Left colon (tissue), 2 donors: ENCODE results near the gene PIGU. TPM values are rescaled to one million over a fixed set of nuclear protein-coding genes. Genes with fewer than 3 reads are reported as not detected.

Experiments used
- ATAC-seq: fragments of 200-7000 bp; cut with Tn5 transposase; one replicate; pipeline ENCODE4 v1.9.1; 2020; ENCODE audit warnings: mild to moderate bottlenecking, moderate library complexity
- DNase-seq, 2 donors: peaks; one replicate each; pipeline ENCODE4 v3.0.0-alpha.2; 2020
- intact Hi-C, 2 donors: fragments of 100-400 bp; cut with DNase I in 1 of 2; cut with micrococcal nuclease in 1 of 2; formaldehyde crosslinking; loops; one replicate each; pipeline versions ENCODE4 v1.11.2 to v1.14.0; 2022; cut with DNase I, micrococcal nuclease
- total RNA-seq, 2 donors: library from RNA; stranded (reverse); fragmentation: NEBNext Ultra II Directional; extraction: Animal tissue kit (Norgen Biotek cat#: 25700); gene quantifications; one replicate each; pipeline ENCODE4 v1.2.1, GENCODE V29; 2021
- donor health status: DM: no; HTN: no; CAD: no.
- donor health status: DM: yes; HTN: yes; CAD: no.

PIGU gene
- total RNA-seq, 2 donors from 2014 or later: 20.7 to 26.4 TPM

- intact Hi-C loops: no loop called here
- no peak for DNase-seq
- ATAC-seq: no peak
These were observed 81.3 kb downstream of the PIGU start for GRCh38 chr20:34595377-34596184.

GRCh38 chr20:34586488-34587163, 90.3 kb downstream of the PIGU start:
- no peak for ATAC-seq
- DNase-seq: no peak
- intact Hi-C loops: no loop called here

GRCh38 chr20:34585019-34585418, 91.9 kb downstream of the PIGU start:
- intact Hi-C loops: no loop called here
- ATAC-seq: no peak
- DNase-seq: no peak

- intact Hi-C loops: no loop called here
- peak; percentile 28 for ATAC-seq
- DNase-seq: no peak
These were observed 93.3 kb downstream of the PIGU start for GRCh38 chr20:34583544-34583943.

- intact Hi-C loops: no loop called here
These were observed 94.0 kb downstream of the PIGU start for GRCh38 chr20:34582911-34583310.

GRCh38 chr20:34582221-34582620, 94.7 kb downstream of the PIGU start:
- ATAC-seq: no peak
- intact Hi-C loops: no loop called here
- DNase-seq: no peak

More at GRCh38 chr20:34582911-34583310, 94.0 kb downstream of the PIGU start:
- peak; percentile 0 for ATAC-seq
- DNase-seq: no peak

- ATAC-seq (peak; percentile 10), DNase-seq (peak in 1 of 2 donors; percentile 29)
- intact Hi-C loops: no loop called here
These were observed 95.3 kb downstream of the PIGU start for GRCh38 chr20:34581341-34582184.

GRCh38 chr20:34579979-34580940, 96.6 kb downstream of the PIGU start:
- peak; percentile 82 for ATAC-seq
- peak; percentile 61 to 78 for DNase-seq
- intact Hi-C loops: no loop called here

- DNase-seq (peak; percentile 76 to 85), ATAC-seq (peak; percentile 88)
- intact Hi-C loops: no loop called here
These were observed 97.5 kb downstream of the PIGU start for GRCh38 chr20:34579191-34579978.

GRCh38 chr20:34578521-34578920, 98.4 kb downstream of the PIGU start:
- intact Hi-C loops: no loop called here
- DNase-seq (no peak), ATAC-seq (no peak)

GRCh38 chr20:34578025-34578424, 98.9 kb downstream of the PIGU start:
- ATAC-seq: no peak
- intact Hi-C loops: no loop called here
- no peak for DNase-seq

- no peak for ATAC-seq
- no peak for DNase-seq
- intact Hi-C loops: no loop called here
These were observed 99.8 kb downstream of the PIGU start for GRCh38 chr20:34577061-34577460.

GRCh38 chr20:34575756-34576155, 101.1 kb downstream of the PIGU start:
- no peak for DNase-seq
- intact Hi-C loops: no loop called here
- ATAC-seq: no peak

- DNase-seq (no peak), ATAC-seq (no peak)
- intact Hi-C loops: no loop called here
These were observed 101.6 kb downstream of the PIGU start for GRCh38 chr20:34575271-34575670.

- no peak for ATAC-seq
- intact Hi-C loops: no loop called here
- no peak for DNase-seq
These were observed 102.0 kb downstream of the PIGU start for GRCh38 chr20:34574861-34575260.

GRCh38 chr20:34574426-34574825, 102.5 kb downstream of the PIGU start:
- DNase-seq (no peak), ATAC-seq (no peak)
- intact Hi-C loops: no loop called here

GRCh38 chr20:34573541-34574300, 103.2 kb downstream of the PIGU start:
- DNase-seq (no peak), ATAC-seq (no peak)
- intact Hi-C loops: no loop called here
